HG03342 (cell line): ENCODE results near the gene PPP1R10.
A peak's percentile ranks its signal among the peaks of the same experiment; 100 is the strongest.

Source experiments
- ATAC-seq: cut with Tn5 transposase; IDR thresholded peaks from one replicate; pipeline ENCODE4 v1.9.1; 2021; ENCODE audit warnings: mild to moderate bottlenecking, moderate library complexity; ENCODE audit not compliant: unreplicated experiment

The PPP1R10 gene

GRCh38 chr6:30625511-30625910, 8.5 kb upstream of the PPP1R10 start:
- ATAC-seq, result no peak

GRCh38 chr6:30619561-30619960, 2.5 kb upstream of the PPP1R10 start:
- ATAC-seq, result no peak

GRCh38 chr6:30618270-30618797, 1.3 kb upstream of the PPP1R10 start:
- no peak for ATAC-seq

GRCh38 chr6:30617565-30618269, 674 bp upstream of the PPP1R10 start, which contains the start of gene MRPS18B:
Gene MRPS18B, plus strand, starts transcription at chr6:30617840. Its CDS starts 26 bp downstream, at chr6:30617866.
- peak; percentile 63 for ATAC-seq

- no peak for ATAC-seq
Observed at GRCh38 chr6:30615958-30616810, 859 bp downstream of the PPP1R10 start.

GRCh38 chr6:30615219-30615957, 1.7 kb downstream of the PPP1R10 start:
- no peak for ATAC-seq

GRCh38 chr6:30614843-30615218, 2.2 kb downstream of the PPP1R10 start:
- peak; percentile 38 for ATAC-seq

GRCh38 chr6:30614044-30614842, 2.8 kb downstream of the PPP1R10 start:
- no peak for ATAC-seq

GRCh38 chr6:30613251-30614043, 3.6 kb downstream of the PPP1R10 start:
- ATAC-seq, result no peak

- ATAC-seq, result no peak
Observed at GRCh38 chr6:30612687-30613248, 4.3 kb downstream of the PPP1R10 start.

GRCh38 chr6:30612213-30612612, 4.8 kb downstream of the PPP1R10 start:
- no peak for ATAC-seq

- no peak for ATAC-seq
Observed at GRCh38 chr6:30611856-30612194, 5.2 kb downstream of the PPP1R10 start.

- no peak for ATAC-seq
Observed at GRCh38 chr6:30611150-30611855, 5.7 kb downstream of the PPP1R10 start.

- ATAC-seq, result no peak
Observed at GRCh38 chr6:30610065-30610464, 7.0 kb downstream of the PPP1R10 start.

- no peak for ATAC-seq
Observed at GRCh38 chr6:30603961-30604360, 13.1 kb downstream of the PPP1R10 start.

- ATAC-seq, result no peak
Observed at GRCh38 chr6:30601815-30602641, 15.0 kb downstream of the PPP1R10 start.

- no peak for ATAC-seq
Observed at GRCh38 chr6:30601436-30601814, 15.6 kb downstream of the PPP1R10 start.

GRCh38 chr6:30600451-30600961, 16.5 kb downstream of the PPP1R10 start:
- no peak for ATAC-seq
